ENCODE measurements around the gene CARS2. TPM values are rescaled to one million over a fixed set of nuclear protein-coding genes. Genes with fewer than 3 reads are reported as not detected.
"Not testable (repeated sequence)": the region's sequence is repeated elsewhere in the genome, so short reads cannot be mapped to it uniquely, and the experiment has no call there.

The CARS2 gene
- total RNA-seq, 1 donor from 2014 or later = 101 TPM

DNA sequence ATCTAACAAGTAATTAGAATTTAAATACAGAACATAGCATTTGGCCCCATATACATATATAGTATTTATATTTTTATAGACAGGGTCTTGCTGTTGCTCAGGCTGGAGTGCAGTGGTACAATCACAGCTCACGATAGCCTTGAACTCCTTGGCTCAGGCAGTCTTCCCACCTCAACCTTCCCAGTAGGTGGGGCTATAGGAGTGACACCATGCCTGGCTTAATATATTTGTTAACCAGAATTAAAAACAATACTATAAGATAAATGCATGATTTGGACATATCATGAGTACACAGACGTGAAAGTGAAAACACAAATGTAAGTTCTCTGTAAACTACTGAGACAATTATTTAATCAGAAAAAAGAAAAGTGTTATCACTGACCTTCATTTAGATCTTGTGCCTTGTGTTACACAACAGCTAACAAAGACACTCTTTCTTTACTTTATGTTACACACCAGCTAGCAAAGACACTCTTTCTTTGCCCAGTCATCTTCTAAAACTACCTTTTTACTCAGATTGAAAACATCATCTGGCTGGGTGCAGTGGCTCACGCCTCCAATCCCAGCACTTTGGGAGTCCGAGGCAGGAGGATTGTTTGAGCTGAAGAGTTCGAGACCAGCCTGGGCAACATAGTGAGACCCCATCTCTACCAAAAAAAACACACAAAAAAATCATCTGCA, 22.6 kb downstream of the CARS2 start:
- Mint-ChIP-seq H3K4me3 (no peak overlapping the region), H3K27ac (no peak overlapping the region), H3K4me1 (peaks cover 1% of the 10 kb centered on the region), H3K36me3 (ENCODE audit: low read depth) (peaks cover 44% of the 10 kb centered on the region), H3K27me3 (no peaks in the 10 kb centered on the region), H3K9me3 (no peaks in the 10 kb centered on the region)
- peak; percentile 78 for DNase-seq
- intact Hi-C loops (cut with micrococcal nuclease) = loop anchor here (2.0 kb wide), 1 partner anchor 135 kb away; no protein-coding TSS in a partner anchor

DNA sequence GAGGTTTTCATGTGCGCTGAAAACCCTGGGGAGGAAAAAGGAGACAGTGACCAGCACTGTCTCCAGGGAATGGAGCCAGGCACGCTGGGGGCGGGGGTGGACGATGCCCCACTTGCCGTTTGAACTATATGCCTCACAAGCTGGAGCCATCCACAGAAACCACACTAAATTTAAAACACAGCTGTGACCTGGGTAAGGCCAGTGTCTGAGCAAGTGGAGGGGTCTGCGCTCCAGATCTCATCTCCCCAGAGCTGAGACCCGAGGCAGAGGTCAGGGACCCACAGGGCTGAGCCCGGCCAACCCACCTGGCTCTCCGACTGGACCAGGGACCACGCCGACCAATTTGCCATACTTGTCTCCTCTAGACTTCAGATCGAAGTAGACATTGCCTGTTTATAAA, 23.2 kb downstream of the CARS2 start:
- Mint-ChIP-seq H3K27me3 (no peaks in the 10 kb centered on the region), H3K4me1 (peaks cover 1% of the 10 kb centered on the region), H3K27ac (no peak overlapping the region), H3K9me3 (no peaks in the 10 kb centered on the region), H3K36me3 (ENCODE audit: low read depth) (peaks cover 50% of the 10 kb centered on the region), H3K4me3 (no peak overlapping the region)
- DNase-seq = no peak
- intact Hi-C loops (cut with micrococcal nuclease) = loop anchor here (2.0 kb wide), 1 partner anchor 136 kb away; no protein-coding TSS in a partner anchor

DNA sequence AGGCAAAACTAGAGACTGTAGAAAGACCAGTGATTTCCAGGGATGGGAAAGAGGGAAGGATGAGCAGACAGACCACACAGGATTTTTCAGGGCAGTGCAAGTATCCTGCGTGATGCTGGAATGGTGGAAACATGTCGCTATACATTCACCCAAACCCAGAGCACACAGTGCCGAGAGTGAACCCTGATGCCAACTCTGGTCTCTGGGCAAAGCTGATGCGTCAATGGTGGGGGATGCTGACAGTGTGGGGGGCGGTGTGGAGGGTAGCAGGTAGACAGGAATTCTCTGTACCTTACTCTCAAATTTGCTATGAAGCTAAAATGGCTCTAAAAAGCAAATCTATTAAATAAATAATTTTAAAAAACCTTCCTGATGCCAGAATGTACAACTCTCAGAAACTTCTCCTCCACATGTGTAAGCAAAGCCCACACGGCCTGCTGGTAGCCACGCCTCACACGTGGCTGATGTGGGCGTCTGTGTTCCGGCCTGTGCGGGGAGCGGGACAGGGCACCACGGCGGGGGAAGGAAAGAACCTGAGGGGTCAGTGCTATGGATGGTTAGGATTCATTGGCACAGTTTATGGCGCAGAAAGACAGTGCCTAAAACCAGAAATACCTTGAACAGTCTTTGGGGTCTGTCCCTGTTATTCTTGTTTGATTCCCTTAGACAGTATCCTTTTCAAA, 23.9 kb downstream of the CARS2 start:
- no peak overlapping the region for H3K27ac Mint-ChIP-seq
- DNase-seq = no peak
- peaks cover 2% of the 10 kb centered on the region for H3K4me1 Mint-ChIP-seq
- no peak overlapping the region for H3K4me3 Mint-ChIP-seq
- H3K9me3 Mint-ChIP-seq = no peaks in the 10 kb centered on the region
- H3K36me3 Mint-ChIP-seq (ENCODE audit: low read depth) = peaks cover 53% of the 10 kb centered on the region
- no peaks in the 10 kb centered on the region for H3K27me3 Mint-ChIP-seq
- intact Hi-C loops (cut with micrococcal nuclease) = loop anchor here (2.0 kb wide), 1 partner anchor 137 kb away; no protein-coding TSS in a partner anchor

DNA sequence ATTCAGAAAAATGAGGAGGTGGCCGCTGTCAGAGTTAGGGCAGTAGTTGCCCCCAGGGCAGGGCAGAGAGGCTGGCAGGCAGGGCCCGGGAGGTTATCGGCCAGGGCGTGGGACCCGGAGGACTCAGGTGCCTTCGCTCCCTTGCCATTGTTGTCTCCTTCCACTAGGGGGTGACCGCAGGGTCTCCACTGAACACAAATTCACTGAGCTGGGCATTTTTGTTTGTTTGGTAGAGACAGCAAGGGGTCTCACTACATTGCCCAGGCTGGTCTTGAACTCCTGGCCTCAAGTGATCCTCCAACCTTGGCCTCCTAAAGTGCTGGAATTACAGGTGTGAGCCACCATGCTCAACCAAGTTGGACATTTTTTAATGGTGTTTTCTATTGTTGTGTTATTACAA, 25.1 kb downstream of the CARS2 start:
- DNase-seq = peak; percentile 71
- intact Hi-C loops (cut with micrococcal nuclease) = no loop called here
- H3K36me3 Mint-ChIP-seq (ENCODE audit: low read depth) = peaks cover 63% of the 10 kb centered on the region
- no peak overlapping the region for H3K27ac Mint-ChIP-seq
- no peaks in the 10 kb centered on the region for H3K27me3 Mint-ChIP-seq
- H3K9me3 Mint-ChIP-seq = no peaks in the 10 kb centered on the region
- H3K4me3 Mint-ChIP-seq = no peak overlapping the region
- H3K4me1 Mint-ChIP-seq = peaks cover 11% of the 10 kb centered on the region

DNA sequence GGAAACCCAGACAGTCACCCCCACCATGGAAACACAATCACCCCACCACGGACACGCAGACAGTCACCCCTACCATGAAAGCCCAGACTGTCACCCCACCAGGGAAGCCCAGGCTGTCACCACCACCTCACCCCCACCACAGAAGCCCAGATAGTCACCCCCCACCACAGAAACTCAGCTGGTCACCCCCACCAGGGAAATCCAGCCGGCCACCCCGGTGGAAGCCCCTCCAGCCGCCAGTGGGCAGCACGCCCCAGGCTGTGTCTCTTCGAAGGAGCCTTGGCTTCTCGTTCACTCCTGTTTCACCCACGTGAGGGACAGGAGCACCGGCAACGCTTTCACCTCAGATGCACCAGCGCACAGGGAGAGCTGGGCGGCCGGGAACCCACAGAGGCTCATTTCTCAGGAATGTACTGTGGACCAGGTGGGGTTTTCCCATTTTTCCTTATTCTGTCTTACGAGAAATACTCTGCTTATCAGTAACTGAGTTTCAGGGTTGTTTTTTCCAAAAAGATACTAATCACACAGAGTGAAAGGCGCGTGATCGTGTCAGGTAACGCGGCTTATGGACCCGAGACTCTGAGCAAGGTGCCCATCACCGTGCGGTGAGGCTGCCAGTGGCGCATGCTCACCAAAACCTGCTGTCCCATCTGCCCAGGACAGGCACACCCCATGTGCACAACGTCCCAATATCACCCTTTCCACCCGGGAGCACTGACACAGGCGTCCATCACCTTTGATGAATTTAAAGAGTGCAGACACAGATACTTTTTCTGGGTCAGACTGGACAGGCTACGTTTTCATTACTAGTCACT, 28.0 kb downstream of the CARS2 start:
- Mint-ChIP-seq H3K36me3 (ENCODE audit: low read depth) (peaks cover 70% of the 10 kb centered on the region), H3K27me3 (no peaks in the 10 kb centered on the region), H3K9me3 (no peaks in the 10 kb centered on the region), H3K4me3 (no peak overlapping the region), H3K4me1 (peaks cover 9% of the 10 kb centered on the region), H3K27ac (peak overlapping the region; percentile 46)
- intact Hi-C loops (cut with micrococcal nuclease) = no loop called here
- no peak for DNase-seq

DNA sequence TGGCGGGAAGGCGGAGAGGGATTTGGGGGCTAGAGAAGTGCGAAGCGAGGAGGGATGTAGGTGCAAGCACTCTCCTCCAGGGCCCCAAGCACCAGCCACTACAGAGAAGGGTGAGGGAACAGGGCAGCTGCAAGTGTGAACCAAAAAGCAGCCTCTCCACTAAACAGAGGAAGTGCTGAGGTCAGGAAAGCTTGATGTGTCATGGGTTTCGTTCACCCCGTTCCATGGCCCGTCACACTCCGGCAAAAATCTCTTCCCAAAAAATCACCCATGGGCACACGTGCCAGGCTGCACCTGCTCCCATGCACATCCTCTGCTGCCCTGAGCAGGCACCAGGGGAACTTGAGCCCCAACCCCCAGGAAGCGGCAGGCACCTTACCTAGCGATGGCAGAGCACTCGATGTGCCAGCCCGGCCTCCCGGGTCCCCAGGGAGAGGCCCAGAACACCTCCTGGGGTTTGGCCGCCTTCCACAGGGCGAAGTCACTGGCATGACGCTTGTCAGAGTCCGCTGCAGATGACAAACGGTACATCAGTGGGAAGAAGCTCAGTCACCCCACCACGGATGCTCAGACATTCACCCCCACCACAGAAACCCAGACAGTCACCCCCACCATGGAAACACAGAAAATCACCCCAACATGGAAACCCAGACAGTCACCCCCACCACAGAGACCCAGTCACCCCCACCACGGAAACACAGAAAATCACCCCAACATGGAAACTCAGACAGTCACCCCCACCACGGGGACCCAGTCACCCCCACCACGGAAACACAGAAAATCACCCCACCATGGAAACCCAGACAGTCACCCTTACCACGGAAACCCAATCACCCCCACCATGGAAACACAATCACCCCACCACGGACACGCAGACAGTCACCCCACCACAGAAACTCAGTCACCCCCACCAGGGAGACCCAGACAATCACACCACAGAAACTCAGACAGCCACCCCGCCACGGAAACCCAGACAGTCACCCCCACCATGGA, 29.0 kb downstream of the CARS2 start:
- no peaks in the 10 kb centered on the region for H3K27me3 Mint-ChIP-seq
- no peak overlapping the region for H3K4me3 Mint-ChIP-seq
- DNase-seq = no peak
- peaks cover 76% of the 10 kb centered on the region for H3K36me3 Mint-ChIP-seq (ENCODE audit: low read depth)
- H3K27ac Mint-ChIP-seq = peak overlapping the region; percentile 85
- intact Hi-C loops (cut with micrococcal nuclease) = no loop called here
- H3K9me3 Mint-ChIP-seq = no peaks in the 10 kb centered on the region
- peaks cover 13% of the 10 kb centered on the region for H3K4me1 Mint-ChIP-seq

DNA sequence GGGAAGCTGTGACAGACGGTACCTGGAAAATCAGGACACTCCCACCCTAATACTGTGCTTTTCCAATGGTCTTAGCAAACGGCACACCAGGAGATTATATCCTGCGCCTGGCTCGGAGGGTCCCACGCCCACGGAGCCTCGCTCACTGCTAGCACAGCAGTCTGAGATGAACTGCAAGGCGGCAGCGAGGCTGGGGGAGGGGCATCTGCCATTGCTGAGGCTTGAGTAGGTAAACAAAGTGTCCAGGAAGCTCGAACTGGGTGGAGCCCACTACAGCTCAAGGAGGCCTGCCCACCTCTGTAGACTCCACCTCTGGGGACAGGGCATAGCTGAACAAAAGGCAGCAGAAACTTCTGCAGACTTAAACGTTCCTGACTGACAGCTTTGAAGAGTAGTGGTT, 36.1 kb downstream of the CARS2 start:
- DNase-seq; H3K9me3 Mint-ChIP-seq; intact Hi-C loops (cut with micrococcal nuclease); H3K27ac Mint-ChIP-seq; H3K27me3 Mint-ChIP-seq; H3K4me3 Mint-ChIP-seq; H3K4me1 Mint-ChIP-seq: not testable (repeated sequence)
- peaks cover 64% of the 10 kb centered on the region for H3K36me3 Mint-ChIP-seq (ENCODE audit: low read depth)

DNA sequence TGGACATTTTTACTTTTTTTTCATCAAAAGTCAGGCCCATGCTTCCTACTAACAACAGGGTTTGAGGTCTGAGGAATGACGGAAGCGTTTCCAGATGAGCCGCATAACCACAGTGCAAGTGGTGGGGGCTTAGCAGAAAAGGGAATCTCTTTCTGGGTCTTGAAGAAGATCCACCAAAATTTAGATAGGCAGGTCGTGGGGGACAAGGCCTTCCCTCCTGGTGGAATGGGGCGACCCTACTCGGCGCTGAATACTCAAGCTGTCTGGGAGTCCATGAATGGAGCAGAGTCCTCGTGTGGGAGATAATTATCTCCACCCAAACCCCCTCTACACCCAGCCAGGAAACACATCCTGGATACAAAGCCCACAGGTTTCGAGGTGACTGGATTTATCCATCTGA, 36.9 kb downstream of the CARS2 start:
- Mint-ChIP-seq H3K36me3 (ENCODE audit: low read depth) (peaks cover 59% of the 10 kb centered on the region), H3K4me3 (no peak overlapping the region), H3K27ac (no peak overlapping the region), H3K9me3 (no peaks in the 10 kb centered on the region), H3K27me3 (no peaks in the 10 kb centered on the region), H3K4me1 (peaks cover 10% of the 10 kb centered on the region)
- DNase-seq = no peak
- intact Hi-C loops (cut with micrococcal nuclease) = no loop called here

DNA sequence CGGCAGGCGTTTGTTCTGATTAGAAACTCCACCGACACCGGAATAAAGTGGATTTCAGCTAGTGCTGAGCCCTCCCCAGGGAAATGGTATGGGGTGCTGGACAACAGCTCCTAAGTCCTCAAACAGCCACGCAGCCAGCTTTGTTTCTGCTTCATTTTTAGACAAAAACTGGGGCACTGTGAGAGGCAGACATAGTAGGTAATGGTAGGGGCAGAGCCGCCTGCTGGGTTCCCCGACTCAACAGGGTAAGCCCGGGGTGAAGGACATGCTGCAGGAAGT, 39.7 kb downstream of the CARS2 start:
- intact Hi-C loops (cut with micrococcal nuclease) = no loop called here
- H3K9me3 Mint-ChIP-seq = peaks cover 3% of the 10 kb centered on the region
- H3K27me3 Mint-ChIP-seq = no peaks in the 10 kb centered on the region
- H3K4me3 Mint-ChIP-seq = no peak overlapping the region
- peaks cover 6% of the 10 kb centered on the region for H3K4me1 Mint-ChIP-seq
- H3K36me3 Mint-ChIP-seq (ENCODE audit: low read depth) = peaks cover 62% of the 10 kb centered on the region
- no peak for DNase-seq
- no peak overlapping the region for H3K27ac Mint-ChIP-seq

DNA sequence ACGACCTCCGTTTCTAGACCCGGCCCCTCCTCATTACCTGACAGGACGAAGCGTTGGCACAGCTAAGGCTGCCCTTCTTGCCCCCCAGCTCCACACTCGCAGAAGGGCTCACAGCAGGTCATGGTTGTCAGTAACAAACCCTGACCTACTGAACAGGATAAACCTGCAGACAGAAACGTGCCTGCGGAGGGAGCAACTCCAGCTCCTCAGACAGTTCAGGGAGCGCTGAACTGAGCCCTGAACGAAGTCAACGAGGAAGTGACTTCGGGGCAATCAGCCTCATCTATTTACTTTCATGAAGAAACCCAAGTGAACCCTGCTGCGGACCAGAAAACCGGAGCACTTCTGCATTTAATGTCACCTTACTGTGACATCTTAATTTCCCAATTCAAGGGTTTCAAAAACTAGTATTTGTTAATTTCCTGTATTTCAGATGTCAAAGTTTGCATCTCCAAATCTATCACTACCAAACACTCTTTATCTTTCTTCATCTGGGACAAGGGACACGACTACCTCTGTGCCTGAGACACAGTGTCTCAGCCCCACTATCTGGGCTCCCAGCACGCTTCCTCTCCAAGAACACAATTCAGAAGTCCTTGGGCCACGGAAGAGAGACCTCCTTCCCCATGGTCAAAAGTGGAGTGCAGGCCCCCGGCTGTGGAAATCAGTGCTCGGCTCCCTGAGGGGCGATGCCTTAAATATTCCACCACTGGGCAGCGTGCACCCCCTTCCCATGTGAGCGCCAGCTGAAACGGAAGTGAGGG, 40.2 kb downstream of the CARS2 start:
- Mint-ChIP-seq H3K27me3 (no peaks in the 10 kb centered on the region), H3K27ac (no peak overlapping the region), H3K36me3 (ENCODE audit: low read depth) (peaks cover 61% of the 10 kb centered on the region), H3K9me3 (peaks cover 3% of the 10 kb centered on the region), H3K4me1 (peaks cover 1% of the 10 kb centered on the region), H3K4me3 (no peak overlapping the region)
- intact Hi-C loops (cut with micrococcal nuclease) = no loop called here
- DNase-seq = no peak

DNA sequence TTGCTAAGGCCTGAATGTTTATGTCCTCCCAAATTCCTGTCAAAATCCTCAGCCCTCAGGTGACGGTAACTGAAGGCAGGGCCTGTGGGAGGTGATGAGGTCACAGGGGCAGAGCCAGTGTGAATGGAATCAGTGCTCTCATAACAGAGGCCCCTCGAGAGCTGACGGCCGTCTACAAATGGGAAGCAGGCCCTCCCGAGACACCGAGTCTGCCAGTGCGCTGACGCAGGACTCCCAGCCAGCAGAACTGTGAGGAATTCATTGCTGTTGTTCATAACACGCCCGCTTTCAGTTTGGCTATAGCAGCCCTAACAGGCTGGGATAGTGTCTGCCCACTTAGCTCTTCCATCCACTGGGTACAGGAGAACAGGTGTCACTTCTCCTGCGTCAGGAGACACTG, 41.2 kb downstream of the CARS2 start:
- Mint-ChIP-seq H3K4me3 (no peak overlapping the region), H3K4me1 (no peaks in the 10 kb centered on the region), H3K27me3 (no peaks in the 10 kb centered on the region), H3K36me3 (ENCODE audit: low read depth) (peaks cover 64% of the 10 kb centered on the region), H3K27ac (no peak overlapping the region), H3K9me3 (peaks cover 3% of the 10 kb centered on the region)
- intact Hi-C loops (cut with micrococcal nuclease) = no loop called here
- no peak for DNase-seq

DNA sequence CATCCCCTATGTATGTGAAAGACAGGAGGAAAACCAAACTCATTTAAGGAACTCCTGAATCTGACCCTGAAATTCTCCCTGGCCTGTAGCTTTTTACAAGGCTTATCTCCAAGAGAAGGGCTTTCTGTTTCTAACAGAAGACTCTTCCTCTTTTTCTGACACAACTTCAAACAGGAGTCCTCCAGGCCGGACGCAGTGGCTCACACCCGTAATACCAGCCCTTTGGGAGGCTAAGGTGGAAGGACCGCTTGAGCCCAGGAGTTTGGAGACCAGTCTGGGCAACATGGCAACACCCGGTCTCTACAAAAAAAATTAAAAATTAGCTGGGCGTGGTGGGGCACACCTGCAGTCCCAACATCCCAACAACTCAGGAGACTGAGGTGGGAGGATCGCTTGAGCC, 41.9 kb downstream of the CARS2 start:
- Mint-ChIP-seq H3K36me3 (ENCODE audit: low read depth) (peaks cover 67% of the 10 kb centered on the region), H3K27ac (no peak overlapping the region), H3K9me3 (peaks cover 3% of the 10 kb centered on the region), H3K4me1 (peaks cover under 1% of the 10 kb centered on the region), H3K4me3 (no peak overlapping the region), H3K27me3 (no peaks in the 10 kb centered on the region)
- no peak for DNase-seq
- intact Hi-C loops (cut with micrococcal nuclease) = no loop called here

DNA sequence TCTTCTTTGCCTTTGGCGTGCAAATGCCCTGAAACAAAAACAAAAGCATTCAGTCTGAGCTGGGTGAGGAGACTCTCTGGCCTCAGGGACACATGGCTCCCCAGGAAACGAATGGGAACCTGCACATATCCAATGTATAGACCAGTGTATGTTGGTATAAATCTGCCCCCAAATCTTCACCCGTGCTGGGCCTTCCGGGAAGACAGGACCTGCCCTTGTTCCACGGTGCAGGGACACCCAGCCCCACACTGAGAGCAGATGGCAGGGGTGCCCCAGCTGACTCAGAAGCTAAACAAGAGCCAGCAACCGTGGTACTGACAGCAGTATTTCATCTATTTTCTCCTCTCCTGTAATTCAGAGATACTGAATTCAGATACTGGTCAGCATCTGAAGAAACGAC, 42.4 kb downstream of the CARS2 start:
- Mint-ChIP-seq H3K4me3 (no peak overlapping the region), H3K27me3 (no peaks in the 10 kb centered on the region), H3K4me1 (peaks cover 3% of the 10 kb centered on the region), H3K9me3 (peaks cover 3% of the 10 kb centered on the region), H3K36me3 (ENCODE audit: low read depth) (peaks cover 67% of the 10 kb centered on the region), H3K27ac (no peak overlapping the region)
- intact Hi-C loops (cut with micrococcal nuclease) = no loop called here
- DNase-seq = no peak

Data from activated CD4-positive, alpha-beta T cell treated with anti-CD3 and anti-CD28 coated beads, Interleukin-2, amount 10 ng/mL, durations not matched to agents 24 days and 14 days (primary cell).